IMR-90 (cell line): ENCODE results near the gene SLC9A5. TPM values are rescaled to one million over a fixed set of nuclear protein-coding genes. Genes with fewer than 3 reads are reported as not detected.

Experiments used
- ELK1 ChIP-seq: fragments of 150-350 bp; IDR thresholded peaks from 2 replicates; pipeline ENCODE4 v1.6.1; 2016; ENCODE audit warnings: low read depth, mild to moderate bottlenecking, low read length, moderate library complexity, borderline replicate concordance
- POLR2A ChIP-seq: IDR thresholded peaks from 2 replicates; pipeline ENCODE4 v1.6.1; 2012; ENCODE audit warnings: mild to moderate bottlenecking, low read depth, low read length
- RCOR1 ChIP-seq: IDR thresholded peaks from 2 replicates; pipeline ENCODE4 v1.6.1; 2012; ENCODE audit warnings: mild to moderate bottlenecking, low read length, improper control_type of control experiment; ENCODE audit not compliant: insufficient replicate concordance
- SMC3 ChIP-seq: fragments of 150-350 bp; IDR thresholded peaks from 2 replicates; pipeline ENCODE4 v1.6.1; 2016; ENCODE audit warnings: low read depth, mild to moderate bottlenecking, antibody characterized with exemption, low read length, moderate library complexity
- polyA plus RNA-seq, 3 experiments: library from polyadenylated mRNA; depleted of rRNA; stranded (reverse); fragments of >200 nt; gene quantifications; 2 replicates each; pipeline ENCODE4 v1.2.3, GENCODE V29; 2012; ENCODE audit warnings: low replicate concordance in 1 of 3
- total RNA-seq: library from RNA; depleted of rRNA; stranded (reverse); fragments of >200 nt; gene quantifications from 2 replicates; pipeline ENCODE4 v1.2.3, GENCODE V29; 2012

Gene SLC9A5
- total and polyA plus RNA-seq, 2 of the 4 experiments (the other 2 are of a cell fraction), result 1.8 to 5.7 TPM

GRCh38 chr16:67246756-67247191 is 2.0 kb upstream of the SLC9A5 start (continued):
- TF ChIP-seq RCOR1 (no peak), ELK1 (no peak), SMC3 (no peak), POLR2A (no peak; the same call in 1 of the 2 replicates)
